SH-SY5Y (cell line): ENCODE results near the gene PAQR9.

Experiments used
- GATA2 ChIP-seq: IDR thresholded peaks from 2 replicates; pipeline ENCODE4 v1.6.1; 2011; ENCODE audit warnings: mild to moderate bottlenecking, low read depth, low read length
- GATA3 ChIP-seq: IDR thresholded peaks from 2 replicates; pipeline ENCODE4 v1.6.1; 2011; ENCODE audit warnings: low read depth, mild to moderate bottlenecking, low read length, moderate library complexity

DNA sequence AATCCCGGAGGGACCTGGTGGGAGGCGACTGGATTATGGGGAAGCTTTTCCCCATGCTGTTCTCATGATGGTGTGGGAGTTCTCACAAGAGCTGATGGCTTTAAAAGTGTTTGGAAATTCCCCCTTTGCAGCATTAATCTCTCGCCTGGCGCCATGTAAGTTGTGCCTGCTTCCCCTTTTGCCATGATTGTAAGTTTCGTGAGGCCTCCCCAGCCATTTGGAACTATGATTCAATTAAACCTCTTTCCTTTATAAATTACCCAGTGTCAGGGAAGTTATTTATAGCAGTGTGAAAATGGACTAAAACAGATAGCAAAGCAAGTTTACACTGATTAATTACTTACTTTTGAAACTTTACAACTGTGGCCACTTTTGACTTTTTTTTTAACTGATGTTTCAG lies 27.2 kb upstream of the PAQR9 start:
- TF ChIP-seq GATA3 (no peak), GATA2 (no peak)
